HCEC 1CT (cell line): ENCODE results near the gene DDX54.

Experiments used
- DNase-seq: peaks from one replicate; pipeline ENCODE4 v3.0.0-alpha.2; 2017

Gene DDX54

DNA sequence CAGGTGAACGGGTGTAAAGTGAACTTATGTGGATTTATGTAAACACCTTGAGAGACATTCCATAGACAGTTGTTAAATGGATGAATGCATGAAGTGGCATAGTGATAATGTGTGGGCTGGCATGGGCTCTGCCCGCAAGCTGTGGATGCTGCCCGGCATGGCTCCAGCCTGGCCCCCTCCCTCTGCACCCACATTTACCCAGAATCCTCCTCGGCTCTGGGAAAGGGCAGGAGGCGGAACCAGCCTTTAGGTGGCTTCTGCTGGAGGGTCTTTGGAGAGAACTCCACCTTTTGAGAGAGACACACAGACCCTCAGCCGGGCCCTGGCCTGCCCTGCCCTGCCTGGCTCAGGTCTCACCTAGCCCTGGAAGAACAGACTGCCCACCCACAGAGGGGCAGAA is 68.4 kb downstream of the DDX54 start:
- DNase-seq = no peak

DNA sequence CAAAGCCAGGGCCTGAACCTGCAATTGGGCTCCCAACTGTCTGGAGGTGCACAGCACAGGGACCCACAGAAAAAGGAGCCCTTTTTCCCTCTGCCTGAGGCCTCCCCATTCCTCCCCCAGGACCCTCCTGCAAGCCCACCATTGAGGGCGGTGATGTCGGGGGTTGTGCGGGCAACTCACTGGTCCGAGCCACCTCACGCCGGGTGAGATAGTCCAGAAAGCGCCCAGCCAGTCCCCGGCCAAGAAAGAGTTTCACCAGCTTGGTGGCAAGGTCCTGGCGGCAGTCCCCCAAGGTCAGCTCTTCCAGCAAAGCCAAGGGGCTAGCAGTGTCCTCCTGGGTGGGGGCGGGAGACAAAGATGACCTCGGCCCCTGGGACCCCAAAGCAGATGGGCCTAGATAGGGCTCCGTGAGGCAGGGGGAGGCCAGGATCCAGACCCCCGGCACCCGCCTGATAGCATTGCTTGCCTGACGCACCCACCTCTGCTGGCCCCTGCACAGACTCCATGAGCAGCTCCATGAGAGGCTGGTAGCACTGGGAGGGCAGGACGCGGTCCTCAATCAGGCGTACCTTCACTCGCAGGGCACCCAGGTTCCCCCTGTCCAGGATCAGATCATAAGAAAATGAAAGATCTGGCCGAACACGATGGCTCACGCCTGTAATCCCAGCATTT is 69.7 kb downstream of the DDX54 start:
- DNase-seq = no peak

DNA sequence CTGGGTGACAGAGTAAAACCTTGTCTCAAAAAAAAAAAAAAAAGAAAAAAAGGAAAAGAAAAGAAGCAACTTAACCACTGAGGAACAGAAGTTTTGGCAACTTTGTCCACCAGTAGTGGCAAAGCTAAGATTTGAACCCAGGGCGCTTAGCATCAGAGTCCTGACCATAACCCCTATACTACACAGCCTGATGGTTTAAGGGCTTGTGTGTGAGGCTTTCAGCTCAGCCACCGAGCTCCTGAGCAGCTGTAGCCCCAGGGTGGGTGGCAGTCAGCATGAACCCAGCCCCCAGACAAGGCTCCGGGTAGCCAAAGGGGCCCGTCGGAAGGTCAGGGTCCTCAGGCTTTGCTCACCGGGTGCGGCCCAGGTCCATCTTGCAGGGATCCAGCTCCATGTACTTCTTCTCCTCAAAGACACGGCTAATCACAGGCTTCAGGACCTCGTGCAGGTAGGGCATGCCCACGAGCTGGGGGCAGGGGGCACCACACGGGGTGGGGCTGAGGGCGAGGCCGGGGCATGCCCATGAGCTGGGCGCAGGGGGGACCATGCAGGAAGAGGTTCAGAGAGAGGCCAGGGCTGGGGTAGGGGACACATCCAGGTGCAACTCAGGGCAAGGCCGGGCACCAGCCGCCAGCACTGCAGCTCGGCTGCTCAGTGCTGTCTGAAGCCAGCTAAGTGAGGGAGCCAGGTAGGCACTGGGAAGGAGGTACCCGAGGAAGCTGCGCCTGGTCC is 70.7 kb downstream of the DDX54 start:
- no peak for DNase-seq

DNA sequence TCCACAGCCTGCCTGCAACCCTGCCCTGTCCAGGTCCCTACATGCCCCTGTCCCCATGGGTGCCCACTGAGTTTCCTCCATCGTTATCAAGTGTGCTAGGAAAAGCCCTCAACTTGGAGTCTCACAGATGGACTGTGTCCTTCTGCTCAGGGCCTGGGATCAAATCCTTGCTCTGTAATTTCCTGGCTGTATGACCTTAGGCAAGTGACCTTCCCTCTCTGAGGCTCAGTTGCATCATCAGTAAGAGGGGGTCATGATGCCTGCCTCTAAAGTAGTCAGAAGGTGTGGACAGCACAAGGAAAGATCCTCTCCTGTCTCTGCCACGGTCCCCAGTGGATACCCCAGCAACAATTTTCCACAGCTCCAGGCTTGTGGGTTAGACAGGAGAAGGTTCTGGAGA is 71.9 kb downstream of the DDX54 start:
- DNase-seq = no peak

DNA sequence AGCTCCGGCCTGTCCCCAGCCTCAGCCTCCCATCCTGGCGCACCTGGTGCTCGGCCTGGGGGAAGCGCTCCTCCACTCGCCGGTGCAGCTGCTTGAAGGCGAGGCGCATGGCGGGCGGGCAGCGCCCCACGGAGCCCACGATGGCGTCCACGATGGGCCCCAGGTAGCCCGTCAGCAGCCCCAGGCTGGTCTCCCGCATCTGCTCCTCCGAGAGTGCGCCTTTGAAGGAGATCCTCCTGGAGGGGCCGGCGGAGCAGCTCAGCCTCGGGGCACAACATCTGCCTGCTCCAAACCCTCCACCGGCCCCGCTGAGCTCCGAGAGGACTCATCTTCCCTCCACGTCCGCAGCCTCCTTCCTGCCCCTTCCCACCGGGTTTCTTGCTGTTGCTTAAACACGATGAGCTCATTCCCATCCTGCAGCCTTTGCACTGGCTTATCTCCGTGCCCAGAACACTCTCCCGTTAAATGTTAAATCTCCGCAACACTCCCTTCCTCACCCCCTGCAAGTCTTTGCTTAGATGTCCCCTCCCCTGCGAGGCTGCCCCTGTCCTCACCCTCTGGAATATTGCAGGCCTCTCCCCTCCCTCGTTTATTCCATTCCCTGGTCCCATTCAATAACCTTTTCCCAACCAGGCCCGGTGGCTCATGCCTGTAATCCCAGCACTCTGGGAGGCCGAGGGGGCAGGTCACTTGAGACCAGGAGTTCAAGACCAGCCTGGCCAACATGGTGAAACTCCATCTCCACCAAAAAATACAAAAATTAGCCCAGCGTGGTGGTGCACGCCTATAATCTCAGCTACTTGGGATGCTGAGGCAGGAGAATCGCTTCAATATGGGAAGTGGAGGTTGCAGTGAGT is 73.0 kb downstream of the DDX54 start:
- no peak for DNase-seq

DNA sequence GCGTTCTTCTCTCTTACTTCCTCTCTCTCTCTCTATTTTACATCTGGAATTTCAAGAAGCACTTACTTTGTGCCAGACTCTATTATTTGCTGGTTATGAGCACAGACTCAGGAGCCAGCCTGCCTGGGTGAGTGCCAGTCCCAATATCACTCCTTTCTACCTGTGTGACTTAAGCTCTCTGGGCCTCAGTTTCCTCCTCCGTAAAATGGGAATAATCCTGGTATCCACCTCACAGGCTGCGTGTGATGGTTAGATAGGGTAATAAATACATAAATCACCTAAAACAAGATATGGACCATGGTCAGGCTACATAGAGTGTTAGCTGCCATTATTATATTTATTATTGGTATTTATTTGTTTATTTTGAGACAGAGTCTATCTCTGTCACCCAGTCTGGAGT is 74.0 kb downstream of the DDX54 start:
- DNase-seq = no peak

DNA sequence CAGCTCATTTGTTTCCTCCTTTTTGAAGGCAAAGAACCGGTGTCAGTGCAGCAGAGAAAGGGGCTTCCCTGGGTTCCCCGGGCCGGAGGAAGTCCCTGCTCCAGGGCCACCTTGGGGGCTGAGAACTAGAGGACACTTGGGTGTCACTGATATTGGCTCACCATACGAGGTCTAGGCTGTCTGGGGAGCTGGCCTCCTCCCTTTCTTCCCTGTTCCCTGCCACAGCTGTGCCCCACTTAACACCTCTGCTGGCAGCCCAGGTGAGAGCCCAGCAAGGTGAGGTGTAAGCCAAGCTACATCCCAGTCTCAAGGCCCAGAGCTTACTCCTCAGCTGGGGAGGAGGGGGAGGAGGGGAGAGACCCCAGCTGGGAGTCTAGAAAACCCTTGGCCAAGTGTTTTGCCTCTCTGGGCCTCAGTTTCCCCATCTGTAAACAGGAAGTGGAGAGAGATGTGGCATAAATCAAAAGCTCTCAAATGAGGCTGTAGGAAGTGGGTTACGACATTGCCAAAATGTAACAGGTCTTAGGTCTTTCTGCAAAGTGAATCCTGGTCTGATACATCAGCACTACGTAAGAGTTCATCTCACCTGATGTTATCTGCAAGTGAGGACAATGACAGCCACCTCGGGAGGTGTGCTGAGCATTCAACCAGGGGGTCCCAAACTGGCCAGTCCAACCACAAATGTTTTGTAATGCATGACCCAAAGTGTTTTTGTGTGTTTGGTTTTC is 75.2 kb downstream of the DDX54 start:
- DNase-seq = no peak

DNA sequence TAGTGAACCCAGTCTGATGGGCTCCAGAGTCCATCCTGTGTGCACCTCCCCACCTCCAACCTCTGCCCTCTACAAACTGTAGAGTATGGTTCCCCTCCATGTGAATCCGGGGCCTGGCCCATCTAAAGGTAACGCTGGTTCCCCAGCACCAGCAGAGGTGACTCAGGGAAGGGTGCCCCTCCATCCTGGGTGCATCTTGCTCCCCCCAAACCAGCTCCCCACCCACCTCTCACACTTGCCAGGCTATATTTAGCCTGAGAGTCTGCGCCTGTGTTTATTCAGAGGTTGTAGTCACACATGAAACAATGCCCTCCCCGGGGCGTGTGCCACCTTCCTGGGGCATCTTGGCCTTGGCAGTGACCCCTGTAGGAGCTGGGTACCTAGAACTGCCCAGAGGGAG is 75.9 kb downstream of the DDX54 start:
- no peak for DNase-seq

DNA sequence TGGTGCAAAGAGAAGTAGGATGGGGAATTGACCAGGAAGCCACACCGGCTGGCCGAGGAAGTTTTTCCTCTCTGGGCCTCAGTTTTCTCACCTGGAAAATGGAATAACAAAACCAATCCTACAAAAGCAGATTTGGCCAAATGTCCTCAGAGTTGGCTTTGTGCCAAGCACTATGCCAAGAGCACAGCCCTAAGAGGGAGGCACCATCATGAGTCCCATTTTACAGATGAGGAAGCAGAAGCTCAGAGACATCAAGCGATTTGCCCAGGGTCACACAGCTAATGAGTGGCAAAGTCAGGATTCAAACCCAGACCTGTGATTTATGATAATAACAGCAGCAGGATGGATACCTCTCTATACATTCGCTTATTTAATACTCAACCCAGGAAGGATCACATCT is 77.0 kb downstream of the DDX54 start:
- DNase-seq = no peak
